ENCODE measurements around the gene ALOX5.

- TF ChIP-seq CTCF (IDR thresholded peaks at IDR 0.05) (no peak), POLR2A (IDR thresholded peaks at IDR 0.05) (no peak), EP300 (IDR thresholded peaks at IDR 0.05) (no peak)
Measured at GRCh38 chr10:45399113-45399512, 25.1 kb downstream of the ALOX5 start.
